Endothelial cell (in vitro differentiated cells): ENCODE results near the gene MLF2. TPM values are rescaled to one million over a fixed set of nuclear protein-coding genes. Genes with fewer than 3 reads are reported as not detected.

Source experiments
- DNase-seq: peaks from one replicate; pipeline ENCODE4 v3.0.0; 2021; ENCODE audit warnings: low spot score
- H3K27ac Mint-ChIP-seq: one replicate; pipeline ENCODE4 v1.8.0; 2021; ENCODE audit warnings: mixed read lengths, inconsistent platforms; ENCODE audit not compliant: unreplicated experiment
- H3K27me3 Mint-ChIP-seq: one replicate; pipeline ENCODE4 v1.8.0; 2021; ENCODE audit warnings: mild to moderate bottlenecking, moderate library complexity, mixed read lengths, inconsistent platforms; ENCODE audit not compliant: unreplicated experiment
- H3K36me3 Mint-ChIP-seq: one replicate; pipeline ENCODE4 v1.8.0; 2021; ENCODE audit warnings: mild to moderate bottlenecking, low read depth, mixed read lengths, inconsistent platforms; ENCODE audit not compliant: unreplicated experiment
- H3K4me1 Mint-ChIP-seq: one replicate; pipeline ENCODE4 v1.8.0; 2021; ENCODE audit warnings: mild to moderate bottlenecking, mixed read lengths, inconsistent platforms; ENCODE audit not compliant: unreplicated experiment
- H3K4me3 Mint-ChIP-seq: one replicate; pipeline ENCODE4 v1.8.0; 2021; ENCODE audit warnings: mild to moderate bottlenecking, mixed read lengths, inconsistent platforms; ENCODE audit not compliant: unreplicated experiment
- H3K9me3 Mint-ChIP-seq: one replicate; pipeline ENCODE4 v1.8.0; 2021; ENCODE audit warnings: mixed read lengths, inconsistent platforms; ENCODE audit not compliant: unreplicated experiment
- total RNA-seq: library from RNA; stranded (reverse); fragmentation: NEBNext Ultra II Directional; extraction: Animal tissue kit (Norgen Biotek cat#: 25700); gene quantifications from one replicate; pipeline ENCODE4 v1.2.1, GENCODE V29; 2021; ENCODE audit not compliant: unreplicated experiment
- TF ChIP-seq, protein P1 (sequence below): fragments of 200-600 bp; sonication (generic); IDR thresholded peaks from one replicate; pipeline ENCODE4 v1.5.0; 2021; ENCODE audit warnings: antibody characterized with exemption; ENCODE audit not compliant: unreplicated experiment

The MLF2 gene
- total RNA-seq, 1 donor from 2014 or later = 118 TPM

- H3K9me3 Mint-ChIP-seq = no peaks in the 10 kb centered on the region
- H3K36me3 Mint-ChIP-seq = peaks cover 4% of the 10 kb centered on the region
- H3K4me1 Mint-ChIP-seq = peaks cover 40% of the 10 kb centered on the region
- H3K27ac Mint-ChIP-seq = peak overlapping the region; percentile 38
- TF ChIP-seq, protein P1, sequence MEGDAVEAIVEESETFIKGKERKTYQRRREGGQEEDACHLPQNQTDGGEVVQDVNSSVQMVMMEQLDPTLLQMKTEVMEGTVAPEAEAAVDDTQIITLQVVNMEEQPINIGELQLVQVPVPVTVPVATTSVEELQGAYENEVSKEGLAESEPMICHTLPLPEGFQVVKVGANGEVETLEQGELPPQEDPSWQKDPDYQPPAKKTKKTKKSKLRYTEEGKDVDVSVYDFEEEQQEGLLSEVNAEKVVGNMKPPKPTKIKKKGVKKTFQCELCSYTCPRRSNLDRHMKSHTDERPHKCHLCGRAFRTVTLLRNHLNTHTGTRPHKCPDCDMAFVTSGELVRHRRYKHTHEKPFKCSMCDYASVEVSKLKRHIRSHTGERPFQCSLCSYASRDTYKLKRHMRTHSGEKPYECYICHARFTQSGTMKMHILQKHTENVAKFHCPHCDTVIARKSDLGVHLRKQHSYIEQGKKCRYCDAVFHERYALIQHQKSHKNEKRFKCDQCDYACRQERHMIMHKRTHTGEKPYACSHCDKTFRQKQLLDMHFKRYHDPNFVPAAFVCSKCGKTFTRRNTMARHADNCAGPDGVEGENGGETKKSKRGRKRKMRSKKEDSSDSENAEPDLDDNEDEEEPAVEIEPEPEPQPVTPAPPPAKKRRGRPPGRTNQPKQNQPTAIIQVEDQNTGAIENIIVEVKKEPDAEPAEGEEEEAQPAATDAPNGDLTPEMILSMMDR = no peak
- no peak for DNase-seq
- peaks cover 13% of the 10 kb centered on the region for H3K27me3 Mint-ChIP-seq
- peak overlapping the region; percentile 22 for H3K4me3 Mint-ChIP-seq
Observed at GRCh38 chr12:6759741-6760140, 6.8 kb upstream of the MLF2 start.

DNA sequence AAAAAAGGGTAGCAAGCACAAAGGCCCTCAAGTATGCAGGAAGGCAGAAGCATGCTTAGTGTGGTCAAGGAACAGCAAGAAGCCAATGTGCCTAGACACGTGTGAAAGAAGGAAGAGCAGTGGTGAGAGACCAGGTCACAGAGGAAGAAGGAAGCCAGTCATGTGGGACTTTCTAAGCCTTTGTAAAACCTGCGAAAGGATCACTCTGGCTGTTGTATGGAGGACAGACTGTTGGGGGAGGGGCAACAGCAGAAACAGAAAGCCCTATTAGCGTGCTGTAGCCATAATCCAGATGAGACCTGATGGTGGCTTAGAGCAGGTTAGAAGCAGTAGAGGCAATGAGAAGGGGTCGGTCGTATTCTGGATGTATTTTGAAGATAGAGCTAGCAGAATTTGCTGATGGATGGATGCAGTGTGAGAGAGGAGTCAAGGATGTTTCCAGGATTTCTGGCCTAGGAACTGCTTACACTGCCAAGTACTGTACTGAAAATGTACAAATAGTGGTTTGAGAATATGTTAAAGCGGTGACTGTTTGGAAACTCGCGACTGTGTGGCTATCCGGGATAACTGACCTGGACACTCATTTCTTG lies 5.7 kb upstream of the MLF2 start:
- peaks cover 5% of the 10 kb centered on the region for H3K27me3 Mint-ChIP-seq
- TF ChIP-seq, protein P1 = no peak
- H3K4me3 Mint-ChIP-seq = no peak overlapping the region

GRCh38 chr12:6757028-6757690 lies 4.2 kb upstream of the MLF2 start:
- peak overlapping the region; percentile 59 for H3K27ac Mint-ChIP-seq
- H3K4me1 Mint-ChIP-seq = peaks cover 29% of the 10 kb centered on the region
- TF ChIP-seq, protein P1 = no peak

More for the DNA sequence above, 5.7 kb upstream of the MLF2 start:
- H3K4me1 Mint-ChIP-seq = peaks cover 40% of the 10 kb centered on the region
- H3K36me3 Mint-ChIP-seq = peaks cover 4% of the 10 kb centered on the region
- H3K9me3 Mint-ChIP-seq = no peaks in the 10 kb centered on the region
- peak overlapping the region; percentile 33 for H3K27ac Mint-ChIP-seq
- no peak for DNase-seq

DNA sequence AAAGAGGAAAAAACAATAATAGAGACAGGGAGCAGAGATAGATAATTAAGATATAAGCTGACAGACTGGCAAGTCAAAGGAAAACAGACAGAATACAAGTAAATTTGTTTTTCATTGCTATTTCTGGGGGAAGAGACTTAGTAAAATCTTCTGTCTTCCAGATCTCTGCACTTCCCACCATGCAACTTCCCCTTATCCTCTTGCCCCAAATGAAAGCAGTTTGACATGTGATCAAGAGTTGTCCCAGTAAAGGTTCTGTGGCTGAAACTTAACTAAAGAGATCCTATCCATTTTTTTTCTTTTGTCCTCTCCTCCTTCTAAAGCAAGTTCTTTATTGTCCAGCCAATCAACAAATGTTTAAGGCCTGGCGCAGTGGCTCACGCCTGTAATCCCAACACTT lies 1.5 kb upstream of the MLF2 start:
- Mint-ChIP-seq H3K9me3 (no peaks in the 10 kb centered on the region), H3K27me3 (peaks cover 10% of the 10 kb centered on the region), H3K4me1 (peaks cover 28% of the 10 kb centered on the region), H3K36me3 (peaks cover 13% of the 10 kb centered on the region), H3K27ac (no peak overlapping the region), H3K4me3 (peak overlapping the region; percentile 13)
- no peak for DNase-seq
- TF ChIP-seq, protein P1 = no peak

More at GRCh38 chr12:6757028-6757690, 4.2 kb upstream of the MLF2 start:
- H3K36me3 Mint-ChIP-seq = peaks cover 4% of the 10 kb centered on the region
- no peaks in the 10 kb centered on the region for H3K9me3 Mint-ChIP-seq
- H3K27me3 Mint-ChIP-seq = peaks cover 8% of the 10 kb centered on the region
- DNase-seq = no peak
- H3K4me3 Mint-ChIP-seq = peak overlapping the region; percentile 39

GRCh38 chr12:6753772-6754356 lies 923 bp upstream of the MLF2 start:
- H3K4me1 Mint-ChIP-seq = peaks cover 27% of the 10 kb centered on the region
- H3K4me3 Mint-ChIP-seq = peak overlapping the region; percentile 98
- no peak for DNase-seq
- H3K36me3 Mint-ChIP-seq = peaks cover 18% of the 10 kb centered on the region
- H3K9me3 Mint-ChIP-seq = no peaks in the 10 kb centered on the region
- H3K27ac Mint-ChIP-seq = peak overlapping the region; percentile 96
- H3K27me3 Mint-ChIP-seq = peaks cover 10% of the 10 kb centered on the region
- TF ChIP-seq, protein P1 = no peak
